HepG2 (cell line): Measurements from ENCODE around the gene TULP3. TPM values are rescaled to one million over a fixed set of nuclear protein-coding genes. Genes with fewer than 3 reads are reported as not detected.

Source experiments
- CC2D1A ChIP-seq: sonication (generic); formaldehyde crosslinking; IDR thresholded peaks from 2 replicates; pipeline ENCODE4 v1.8.1; 2023; ENCODE audit warnings: mild to moderate bottlenecking, missing genetic modification reagents
- DRAP1 ChIP-seq: IDR thresholded peaks from 2 replicates; pipeline ENCODE4 v1.6.1; 2016; ENCODE audit warnings: missing genetic modification reagents, missing compliant biosample characterization
- GATAD1 ChIP-seq: IDR thresholded peaks from 2 replicates; pipeline ENCODE4 v1.6.1; 2016; ENCODE audit warnings: missing genetic modification reagents, missing compliant biosample characterization
- HMGXB4 ChIP-seq, 2 experiments: sonication (generic) in 1 of 2; formaldehyde crosslinking in 1 of 2; IDR thresholded peaks; 2 replicates each; pipeline versions ENCODE4 v1.4.0 to v1.6.1; 2018 to 2020; ENCODE audit warnings: missing genetic modification reagents in 2 of 2, borderline replicate concordance in 1 of 2, low read depth in 1 of 2, mild to moderate bottlenecking in 1 of 2, missing biosample characterization in 1 of 2
- HNF1B ChIP-seq: sonication (generic); formaldehyde crosslinking; IDR thresholded peaks from 2 replicates; pipeline ENCODE4 v1.5.1; 2020; ENCODE audit warnings: mild to moderate bottlenecking, moderate library complexity, missing genetic modification reagents
- HNF4A ChIP-seq: sonication (generic); formaldehyde crosslinking; IDR thresholded peaks from 2 replicates; pipeline ENCODE4 v1.4.0; 2020; ENCODE audit warnings: missing genetic modification reagents
- IRF2 ChIP-seq: IDR thresholded peaks from 2 replicates; pipeline ENCODE4 v1.6.1; 2018; ENCODE audit warnings: missing genetic modification reagents, missing compliant biosample characterization
- JUN ChIP-seq: sonication (generic); formaldehyde crosslinking; IDR thresholded peaks from 2 replicates; pipeline ENCODE4 v1.4.0; 2020; ENCODE audit warnings: mild to moderate bottlenecking, missing genetic modification reagents
- KDM5A ChIP-seq: fragments of 200-600 bp; sonication (generic); IDR thresholded peaks from 2 replicates; pipeline ENCODE4 v1.7.0; 2018; ENCODE audit warnings: antibody characterized with exemption, mild to moderate bottlenecking, low read length, borderline replicate concordance
- MTA3 ChIP-seq: sonication (generic); formaldehyde crosslinking; IDR thresholded peaks from 2 replicates; pipeline ENCODE4 v1.4.0; 2020; ENCODE audit warnings: missing genetic modification reagents
- MTF2 ChIP-seq: sonication (generic); formaldehyde crosslinking; IDR thresholded peaks from 2 replicates; pipeline ENCODE4 v1.5.0; 2020; ENCODE audit warnings: missing genetic modification reagents, borderline replicate concordance
- POGZ ChIP-seq: sonication (generic); formaldehyde crosslinking; IDR thresholded peaks from 2 replicates; pipeline ENCODE4 v1.4.0; 2020; ENCODE audit warnings: mild to moderate bottlenecking, missing genetic modification reagents
- REPIN1 ChIP-seq: sonication (generic); formaldehyde crosslinking; IDR thresholded peaks from 2 replicates; pipeline ENCODE4 v1.8.0; 2022; ENCODE audit warnings: missing genetic modification reagents, low read depth, mild to moderate bottlenecking, borderline replicate concordance
- SATB2 ChIP-seq: sonication (generic); formaldehyde crosslinking; IDR thresholded peaks from 2 replicates; pipeline ENCODE4 v1.5.0; 2020; ENCODE audit warnings: missing genetic modification reagents
- SKI ChIP-seq: fragments of 450-650 bp; IDR thresholded peaks from one replicate; pipeline ENCODE4 v1.6.1; 2018; ENCODE audit warnings: mild to moderate bottlenecking; ENCODE audit not compliant: partially characterized antibody
- SMAD9 ChIP-seq: sonication (generic); formaldehyde crosslinking; IDR thresholded peaks from 2 replicates; pipeline ENCODE4 v1.5.1; 2020; ENCODE audit warnings: mild to moderate bottlenecking, missing genetic modification reagents
- ZNF230 ChIP-seq: sonication (generic); formaldehyde crosslinking; IDR thresholded peaks from 2 replicates; pipeline ENCODE4 v1.4.0; 2020; ENCODE audit warnings: mild to moderate bottlenecking, missing genetic modification reagents
- ZNF326 ChIP-seq: sonication (generic); formaldehyde crosslinking; IDR thresholded peaks from 2 replicates; pipeline ENCODE4 v1.4.0; 2020; ENCODE audit warnings: missing genetic modification reagents, borderline replicate concordance
- ZNF557 ChIP-seq: sonication (generic); formaldehyde crosslinking; IDR thresholded peaks from 2 replicates; pipeline ENCODE4 v1.4.0; 2020; ENCODE audit warnings: missing genetic modification reagents
- ZSCAN12 ChIP-seq: sonication (generic); formaldehyde crosslinking; IDR thresholded peaks from 2 replicates; pipeline ENCODE4 v1.9.0; 2021; ENCODE audit warnings: mild to moderate bottlenecking, missing genetic modification reagents
- polyA plus RNA-seq, 8 experiments: library from polyadenylated mRNA; depleted of rRNA in 3 of 8; stranded (reverse) in 7 of 8; unstranded in 1 of 8; fragments of >200 nt; fragmentation: Illumina TruSeq in 4 of 8; extraction: Trizol in 4 of 8; gene quantifications; 2 replicates each; pipeline versions ENCODE4 v1.2.1 to v1.2.3, GENCODE V29; 2011 to 2016; ENCODE audit warnings: low read depth in 4 of 8, missing spikeins in 1 of 8, mixed read lengths in 1 of 8; ENCODE audit not compliant: insufficient read depth in 1 of 8
- total RNA-seq, 5 experiments: library from RNA; depleted of rRNA; stranded (reverse); fragments of >200 nt; fragmentation: Illumina TruSeq; extraction: Trizol; gene quantifications; 2 replicates each; pipeline ENCODE4 v1.2.3, GENCODE V29; 2016; ENCODE audit warnings: low read depth in 1 of 5
- TF ChIP-seq, protein P1 (sequence below): sonication (generic); formaldehyde crosslinking; IDR thresholded peaks from 2 replicates; pipeline ENCODE4 v1.4.0; 2020; ENCODE audit warnings: missing genetic modification reagents
- TF ChIP-seq, protein P2 (sequence below): IDR thresholded peaks from 2 replicates; pipeline ENCODE4 v1.6.1; 2018; ENCODE audit warnings: missing genetic modification reagents

Gene TULP3
- total and polyA plus RNA-seq, 2 of the 13 experiments (the other 11 are each of a cell fraction or from before 2014, with no cell fraction given), result 11.2 to 13.2 TPM

- TF ChIP-seq, protein P1, sequence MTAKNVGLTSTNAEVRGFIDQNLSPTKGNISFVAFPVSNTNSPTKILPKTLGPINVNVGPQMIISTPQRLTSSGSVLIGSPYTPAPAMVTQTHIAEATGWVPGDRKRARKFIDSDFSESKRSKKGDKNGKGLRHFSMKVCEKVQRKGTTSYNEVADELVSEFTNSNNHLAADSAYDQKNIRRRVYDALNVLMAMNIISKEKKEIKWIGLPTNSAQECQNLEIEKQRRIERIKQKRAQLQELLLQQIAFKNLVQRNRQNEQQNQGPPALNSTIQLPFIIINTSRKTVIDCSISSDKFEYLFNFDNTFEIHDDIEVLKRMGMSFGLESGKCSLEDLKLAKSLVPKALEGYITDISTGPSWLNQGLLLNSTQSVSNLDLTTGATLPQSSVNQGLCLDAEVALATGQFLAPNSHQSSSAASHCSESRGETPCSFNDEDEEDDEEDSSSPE (CRISPR knock-in tag), result peak; percentile 99
- TF ChIP-seq JUN (CRISPR knock-in tag) (no peak), ZNF230 (CRISPR knock-in tag) (no peak), HNF4A (CRISPR knock-in tag) (no peak), ZSCAN12 (no peak; the same call in 1 of the 2 replicates), HMGXB4 (CRISPR knock-in tag; IDR thresholded peaks at IDR 0.05; ENCODE audit: borderline replicate concordance in 1 of 2, low read depth in 1 of 2) (peak in 1 of 2 experiments; percentile 41; a peak in 1 of 4 replicates), GATAD1 (CRISPR knock-in tag) (peak; percentile 86), ZNF326 (CRISPR knock-in tag) (no peak), KDM5A (peak; percentile 6; the same call in 1 of the 2 replicates), SATB2 (CRISPR knock-in tag) (no peak), CC2D1A (no peak), HNF1B (CRISPR knock-in tag) (no peak; the same call in 1 of the 2 replicates), DRAP1 (CRISPR knock-in tag) (0 out of 2 replicates have a peak, but pooled peaks have one; percentile 12), IRF2 (CRISPR knock-in tag) (peak; percentile 38; the same call in 1 of the 2 replicates), SKI (no peak), MTA3 (CRISPR knock-in tag) (no peak), REPIN1 (CRISPR knock-in tag) (no peak; the same call in 1 of the 2 replicates), ZNF557 (CRISPR knock-in tag) (no peak), MTF2 (no peak), POGZ (CRISPR knock-in tag) (no peak), SMAD9 (CRISPR knock-in tag) (no peak)
- TF ChIP-seq, protein P2, sequence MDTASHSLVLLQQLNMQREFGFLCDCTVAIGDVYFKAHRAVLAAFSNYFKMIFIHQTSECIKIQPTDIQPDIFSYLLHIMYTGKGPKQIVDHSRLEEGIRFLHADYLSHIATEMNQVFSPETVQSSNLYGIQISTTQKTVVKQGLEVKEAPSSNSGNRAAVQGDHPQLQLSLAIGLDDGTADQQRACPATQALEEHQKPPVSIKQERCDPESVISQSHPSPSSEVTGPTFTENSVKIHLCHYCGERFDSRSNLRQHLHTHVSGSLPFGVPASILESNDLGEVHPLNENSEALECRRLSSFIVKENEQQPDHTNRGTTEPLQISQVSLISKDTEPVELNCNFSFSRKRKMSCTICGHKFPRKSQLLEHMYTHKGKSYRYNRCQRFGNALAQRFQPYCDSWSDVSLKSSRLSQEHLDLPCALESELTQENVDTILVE (CRISPR knock-in tag), result no peak
Measured at GRCh38 chr12:2877047-2877952, 13.4 kb upstream of the TULP3 start, which contains the start of the genes FOXM1 and RHNO1 (continued).
